ENCODE results near the gene MIR17HG.

DNA sequence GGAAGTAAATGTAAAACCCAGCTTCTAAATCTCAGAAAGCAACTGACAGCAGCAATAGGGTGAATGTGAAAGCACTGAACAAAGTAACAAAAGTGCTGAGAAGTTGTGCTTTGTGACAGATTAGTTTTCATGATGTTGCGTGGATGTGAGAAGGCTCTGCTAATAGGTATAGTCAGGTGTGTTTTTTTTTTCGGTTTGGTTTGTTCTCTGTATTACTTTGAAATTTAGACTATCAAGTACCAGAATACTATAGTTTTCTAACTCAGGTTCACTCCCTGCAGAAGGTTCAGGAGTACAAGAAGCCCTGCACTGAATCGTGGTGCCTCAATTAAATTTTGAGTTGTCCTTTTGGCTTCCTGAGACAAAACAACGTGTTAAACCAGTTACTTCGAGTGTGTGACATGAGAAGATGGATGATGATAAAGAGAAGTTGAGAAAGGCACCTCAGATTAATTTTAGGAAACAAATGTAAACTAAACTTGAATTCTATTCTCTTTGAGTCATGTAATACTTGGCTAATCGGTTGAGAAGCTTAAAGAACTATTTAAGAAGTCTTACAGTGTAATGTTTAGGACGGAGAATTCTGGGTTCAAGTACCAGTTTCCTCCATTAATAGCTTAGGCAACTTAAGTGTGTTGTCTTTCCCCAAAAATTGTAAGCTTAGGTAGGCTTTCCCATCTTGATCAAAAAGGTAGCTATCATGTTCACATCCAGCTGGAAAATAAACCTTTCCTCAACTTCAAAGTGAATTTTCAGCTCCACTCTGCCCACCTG lies 10.3 kb downstream of the MIR17HG start:
- TF ChIP-seq, protein P1, sequence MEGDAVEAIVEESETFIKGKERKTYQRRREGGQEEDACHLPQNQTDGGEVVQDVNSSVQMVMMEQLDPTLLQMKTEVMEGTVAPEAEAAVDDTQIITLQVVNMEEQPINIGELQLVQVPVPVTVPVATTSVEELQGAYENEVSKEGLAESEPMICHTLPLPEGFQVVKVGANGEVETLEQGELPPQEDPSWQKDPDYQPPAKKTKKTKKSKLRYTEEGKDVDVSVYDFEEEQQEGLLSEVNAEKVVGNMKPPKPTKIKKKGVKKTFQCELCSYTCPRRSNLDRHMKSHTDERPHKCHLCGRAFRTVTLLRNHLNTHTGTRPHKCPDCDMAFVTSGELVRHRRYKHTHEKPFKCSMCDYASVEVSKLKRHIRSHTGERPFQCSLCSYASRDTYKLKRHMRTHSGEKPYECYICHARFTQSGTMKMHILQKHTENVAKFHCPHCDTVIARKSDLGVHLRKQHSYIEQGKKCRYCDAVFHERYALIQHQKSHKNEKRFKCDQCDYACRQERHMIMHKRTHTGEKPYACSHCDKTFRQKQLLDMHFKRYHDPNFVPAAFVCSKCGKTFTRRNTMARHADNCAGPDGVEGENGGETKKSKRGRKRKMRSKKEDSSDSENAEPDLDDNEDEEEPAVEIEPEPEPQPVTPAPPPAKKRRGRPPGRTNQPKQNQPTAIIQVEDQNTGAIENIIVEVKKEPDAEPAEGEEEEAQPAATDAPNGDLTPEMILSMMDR (IDR thresholded peaks at IDR 0.05) = no peak
- TF ChIP-seq POLR2A (IDR thresholded peaks at IDR 0.05) (no peak), POLR2AphosphoS5 (IDR thresholded peaks at IDR 0.05; ENCODE audit: insufficient read depth in 1 of 2, low read depth in 1 of 2) (no peak)
